Mammary epithelial cell (primary cell): ENCODE results near the gene MAPT.

Experiments
- EZH2 ChIP-seq: IDR thresholded peaks from 2 replicates; pipeline ENCODE4 v1.6.1; 2012; ENCODE audit warnings: low read length, inconsistent platforms, borderline replicate concordance
- TF ChIP-seq, protein P1 (sequence below), 2 donors: IDR thresholded peaks in 1 of 2; conservative IDR thresholded peaks in 1 of 2; 2 replicates each; pipeline ENCODE4 v1.5.1; 2011 to 2012; ENCODE audit warnings: inconsistent platforms in 2 of 2, low read length in 2 of 2, mild to moderate bottlenecking in 2 of 2, control low read depth in 1 of 2, low read depth in 1 of 2; ENCODE audit not compliant: insufficient read depth in 1 of 2; ENCODE audit errors: extremely low read depth in 1 of 2

DNA sequence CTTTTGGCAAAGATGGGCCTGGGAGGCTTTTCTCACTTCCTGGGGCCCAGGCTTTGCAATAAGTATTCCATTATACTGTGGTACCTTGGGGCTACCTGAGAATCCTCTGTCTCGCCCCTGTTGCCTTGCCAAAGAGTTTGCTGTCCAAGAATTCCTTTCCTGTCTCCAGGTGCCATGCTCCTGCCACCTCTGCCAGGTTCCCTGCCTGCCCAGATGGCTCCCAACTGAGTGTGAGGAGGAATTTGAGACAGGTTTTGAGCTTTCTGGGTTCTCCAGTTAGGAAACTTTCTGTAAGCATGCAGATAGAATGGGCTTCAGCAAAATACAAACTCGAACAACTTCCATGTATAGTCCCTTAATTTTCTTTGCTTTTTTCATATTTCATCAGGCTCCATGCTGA is 5.8 kb downstream of the MAPT start:
- TF ChIP-seq, protein P1, sequence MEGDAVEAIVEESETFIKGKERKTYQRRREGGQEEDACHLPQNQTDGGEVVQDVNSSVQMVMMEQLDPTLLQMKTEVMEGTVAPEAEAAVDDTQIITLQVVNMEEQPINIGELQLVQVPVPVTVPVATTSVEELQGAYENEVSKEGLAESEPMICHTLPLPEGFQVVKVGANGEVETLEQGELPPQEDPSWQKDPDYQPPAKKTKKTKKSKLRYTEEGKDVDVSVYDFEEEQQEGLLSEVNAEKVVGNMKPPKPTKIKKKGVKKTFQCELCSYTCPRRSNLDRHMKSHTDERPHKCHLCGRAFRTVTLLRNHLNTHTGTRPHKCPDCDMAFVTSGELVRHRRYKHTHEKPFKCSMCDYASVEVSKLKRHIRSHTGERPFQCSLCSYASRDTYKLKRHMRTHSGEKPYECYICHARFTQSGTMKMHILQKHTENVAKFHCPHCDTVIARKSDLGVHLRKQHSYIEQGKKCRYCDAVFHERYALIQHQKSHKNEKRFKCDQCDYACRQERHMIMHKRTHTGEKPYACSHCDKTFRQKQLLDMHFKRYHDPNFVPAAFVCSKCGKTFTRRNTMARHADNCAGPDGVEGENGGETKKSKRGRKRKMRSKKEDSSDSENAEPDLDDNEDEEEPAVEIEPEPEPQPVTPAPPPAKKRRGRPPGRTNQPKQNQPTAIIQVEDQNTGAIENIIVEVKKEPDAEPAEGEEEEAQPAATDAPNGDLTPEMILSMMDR (conservative IDR thresholded peaks at IDR 0.05 in 1 of 2, IDR thresholded peaks at IDR 0.05 in 1 of 2; ENCODE audit: extremely low read depth in 1 of 2, insufficient read depth in 1 of 2, low read depth in 1 of 2, low read length in 2 of 2) = no peak
- no peak for TF ChIP-seq EZH2
